Kidney (tissue), 14 donors: ENCODE measurements around the gene ZC3H7A. TPM values are rescaled to one million over a fixed set of nuclear protein-coding genes. Genes with fewer than 3 reads are reported as not detected.
"Not testable (repeated sequence)": the region's sequence is repeated elsewhere in the genome, so short reads cannot be mapped to it uniquely, and the experiment has no call there.

Experiments
- DNase-seq, 5 donors: peaks; one replicate each; pipeline ENCODE4 v3.0.0-alpha.2; 2013 to 2020
- FAIRE-seq: peaks from 2 replicates; lab custom pipeline; 2012; peaks lifted over from hg19 to GRCh38; lab: Jason Lieb, UNC
- H3K27ac ChIP-seq, 2 donors: one replicate each; pipeline ENCODE4 v1.7.0; 2013; ENCODE audit warnings: low read depth in 2 of 2, low read length in 2 of 2, inconsistent platforms in 1 of 2
- H3K27me3 ChIP-seq: one replicate; pipeline ENCODE4 v1.7.1; 2013; ENCODE audit warnings: low read length, inconsistent platforms; ENCODE audit not compliant: control insufficient read depth, insufficient read depth
- H3K36me3 ChIP-seq, 3 donors: one replicate each; pipeline versions ENCODE4 v1.7.0 to v1.7.1; 2013; ENCODE audit warnings: low read length in 3 of 3, control low read depth in 1 of 3, inconsistent platforms in 1 of 3; ENCODE audit not compliant: insufficient read depth in 3 of 3, control insufficient read depth in 2 of 3
- H3K4me1 ChIP-seq, 3 donors: one replicate each; pipeline versions ENCODE4 v1.7.0 to v1.7.1; 2013; ENCODE audit warnings: low read length in 3 of 3, inconsistent platforms in 1 of 3, low read depth in 1 of 3; ENCODE audit not compliant: control insufficient read depth in 2 of 3, insufficient read depth in 2 of 3
- H3K4me3 ChIP-seq, 3 donors: one replicate each; pipeline versions ENCODE4 v1.7.0 to v1.8.1; 2013; ENCODE audit warnings: low read length in 3 of 3, control low read depth in 1 of 3, inconsistent platforms in 1 of 3
- H3K9ac ChIP-seq, 3 donors: one replicate each; pipeline versions ENCODE4 v1.7.0 to v1.7.1; 2013; ENCODE audit warnings: low read length in 3 of 3, control low read depth in 1 of 3, inconsistent platforms in 1 of 3
- H3K9me3 ChIP-seq, 3 donors: one replicate each; pipeline versions ENCODE4 v1.7.0 to v1.7.1; 2013; ENCODE audit warnings: low read length in 3 of 3, control low read depth in 1 of 3, inconsistent platforms in 1 of 3; ENCODE audit not compliant: control insufficient read depth in 2 of 3, insufficient read depth in 1 of 3
- CTCF ChIP-seq: IDR thresholded peaks from 3 replicates; pipeline ENCODE4 v1.5.1; 2012; ENCODE audit warnings: mild to moderate bottlenecking, moderate library complexity, borderline replicate concordance; ENCODE audit not compliant: insufficient read depth; ENCODE audit errors: extremely low read depth
- intact Hi-C: fragments of 100-400 bp; cut with DNase I; formaldehyde crosslinking; loops from one replicate; pipeline ENCODE4 v1.11.1; 2022
- polyA plus RNA-seq: library from polyadenylated mRNA; stranded (reverse); fragments of 350-450 nt; fragmentation: Illumina TruSeq; extraction: RNeasy Lipid Tissue Mini Kit (QIAGEN cat#74804); gene quantifications from one replicate; pipeline ENCODE4 v1.2.3, GENCODE V29; 2014; ENCODE audit warnings: low read depth, low replicate concordance; ENCODE audit not compliant: insufficient read depth
- total RNA-seq: library from RNA; stranded (reverse); fragmentation: NEBNext Ultra II Directional; extraction: Animal tissue kit (Norgen Biotek cat#: 25700); gene quantifications from one replicate; pipeline ENCODE4 v1.2.1, GENCODE V29; 2021
- donor health status: control.
- donor health status: control.
- donor health status: control.
- donor health status: control.
- donor health status: control.
- donor health status: DM: yes; HTN: yes; CAD: no.
- donor health status: Normal renal cell carcinoma (clear cell type).

The ZC3H7A gene
- total and polyA plus RNA-seq, 2 donors from 2014 or later, result 23.8 to 59.5 TPM

GRCh38 chr16:11819798-11820197 lies 22.7 kb upstream of the ZC3H7A start:
- Histone ChIP-seq H3K9ac (no peak overlapping the region), H3K9me3 (no peaks in the 10 kb centered on the region), H3K27ac (no peak overlapping the region), H3K27me3 (no peaks in the 10 kb centered on the region), H3K36me3 (no peaks in the 10 kb centered on the region), H3K4me1 (no peaks in the 10 kb centered on the region), H3K4me3 (no peak overlapping the region)
- intact Hi-C loops, result loop anchor here (10.0 kb wide), 1 partner anchor 425 kb away; no protein-coding TSS in a partner anchor
- FAIRE-seq (no peak), DNase-seq (no peak)
- no peak for TF ChIP-seq CTCF

- intact Hi-C loops, result loop anchor here (10.0 kb wide), 1 partner anchor 424 kb away; no protein-coding TSS in a partner anchor
- DNase-seq, result not testable (repeated sequence)
Measured at GRCh38 chr16:11818970-11819369, 21.9 kb upstream of the ZC3H7A start.

GRCh38 chr16:11816123-11816522 lies 19.1 kb upstream of the ZC3H7A start:
- intact Hi-C loops, result loop anchor here (10.0 kb wide), 1 partner anchor 421 kb away; no protein-coding TSS in a partner anchor

More at GRCh38 chr16:11818970-11819369, 21.9 kb upstream of the ZC3H7A start:
- not testable (repeated sequence) for H3K27ac ChIP-seq, H3K4me3 ChIP-seq, H3K9ac ChIP-seq, H3K4me1 ChIP-seq, H3K36me3 ChIP-seq, FAIRE-seq, H3K27me3 ChIP-seq, H3K9me3 ChIP-seq

GRCh38 chr16:11814800-11815199 lies 17.7 kb upstream of the ZC3H7A start:
- not testable (repeated sequence) for FAIRE-seq, H3K4me1 ChIP-seq, H3K9ac ChIP-seq, DNase-seq, H3K4me3 ChIP-seq, H3K27me3 ChIP-seq, H3K36me3 ChIP-seq, H3K9me3 ChIP-seq, H3K27ac ChIP-seq
- intact Hi-C loops, result loop anchor here (10.0 kb wide), 1 partner anchor 420 kb away; no protein-coding TSS in a partner anchor

More at GRCh38 chr16:11816123-11816522, 19.1 kb upstream of the ZC3H7A start:
- DNase-seq, result no peak
- TF ChIP-seq CTCF, result no peak
- Histone ChIP-seq H3K9me3 (no peaks in the 10 kb centered on the region), H3K27me3 (no peaks in the 10 kb centered on the region), H3K4me3 (no peak overlapping the region), H3K27ac (no peak overlapping the region), H3K9ac (no peak overlapping the region), H3K36me3 (no peaks in the 10 kb centered on the region), H3K4me1 (no peaks in the 10 kb centered on the region)
- FAIRE-seq, result no peak
